Loucy (cell line): Measurements from ENCODE around the gene CYP21A2.

Experiments
- H2AFZ ChIP-seq: fragments of 200-600 bp; sonication (generic); 2 replicates; pipeline ENCODE4 v1.6.0; 2016; ENCODE audit warnings: antibody characterized with exemption, mild to moderate bottlenecking, low read length, moderate library complexity
- H3F3A ChIP-seq: fragments of 200-600 bp; 2 replicates; pipeline ENCODE4 v1.6.0; 2016; ENCODE audit warnings: antibody characterized with exemption, low read depth, mild to moderate bottlenecking
- H3K27me3 ChIP-seq: fragments of 200-600 bp; sonication (generic); 2 replicates; pipeline ENCODE4 v1.6.1; 2014; ENCODE audit warnings: low read length, mild to moderate bottlenecking; ENCODE audit not compliant: insufficient read depth, poor library complexity, severe bottlenecking
- H3K36me3 ChIP-seq: fragments of 200-600 bp; sonication (generic); 2 replicates; pipeline ENCODE4 v1.6.1; 2016; ENCODE audit warnings: low read length; ENCODE audit not compliant: insufficient read depth
- H3K4me1 ChIP-seq: fragments of 200-600 bp; sonication (generic); 2 replicates; pipeline ENCODE4 v1.5.1; 2014; ENCODE audit warnings: low read length, mild to moderate bottlenecking; ENCODE audit not compliant: insufficient read depth, poor library complexity, severe bottlenecking
- H3K4me2 ChIP-seq: fragments of 200-600 bp; sonication (generic); 2 replicates; pipeline ENCODE4 v1.6.0; 2014; ENCODE audit warnings: antibody characterized with exemption, low read length, low read depth, mild to moderate bottlenecking; ENCODE audit not compliant: poor library complexity, severe bottlenecking
- H3K4me3 ChIP-seq: fragments of 200-600 bp; sonication (generic); 2 replicates; pipeline ENCODE4 v1.5.1; 2014; ENCODE audit warnings: low read length, mild to moderate bottlenecking, mixed read lengths; ENCODE audit not compliant: poor library complexity, severe bottlenecking
- H3K79me2 ChIP-seq: fragments of 200-600 bp; sonication (generic); 2 replicates; pipeline ENCODE4 v1.6.1; 2014; ENCODE audit warnings: low read length; ENCODE audit not compliant: insufficient read depth
- H3K9ac ChIP-seq: fragments of 200-600 bp; sonication (generic); 2 replicates; pipeline ENCODE4 v1.6.0; 2014; ENCODE audit warnings: mild to moderate bottlenecking, low read depth, low read length, moderate library complexity; ENCODE audit not compliant: poor library complexity, severe bottlenecking
- H3K9me2 ChIP-seq: fragments of 200-600 bp; sonication (generic); replicated peaks from 2 replicates; pipeline ENCODE4 v1.6.1; 2016; ENCODE audit warnings: low read depth, low read length, mixed read lengths
- H3K9me3 ChIP-seq: fragments of 200-600 bp; sonication (generic); 2 replicates; pipeline ENCODE4 v1.6.1; 2014; ENCODE audit warnings: mild to moderate bottlenecking, antibody characterized with exemption, low read length, low read depth; ENCODE audit not compliant: insufficient read depth
- H4K20me1 ChIP-seq: fragments of 200-600 bp; sonication (generic); 2 replicates; pipeline ENCODE4 v1.6.0; 2014; ENCODE audit warnings: antibody characterized with exemption, low read length, mild to moderate bottlenecking; ENCODE audit not compliant: insufficient read depth, poor library complexity, severe bottlenecking
- EZH2phosphoT487 ChIP-seq: fragments of 200-600 bp; IDR thresholded peaks from 2 replicates; pipeline ENCODE4 v1.6.1; 2018; ENCODE audit warnings: antibody characterized with exemption, mild to moderate bottlenecking, moderate library complexity, borderline replicate concordance
- TF ChIP-seq, protein P1 (sequence below): fragments of 200-600 bp; sonication (generic); conservative IDR thresholded peaks from 2 replicates; pipeline ENCODE4 v1.5.1; 2014; ENCODE audit warnings: mild to moderate bottlenecking, antibody characterized with exemption, low read length

CYP21A2 gene

DNA sequence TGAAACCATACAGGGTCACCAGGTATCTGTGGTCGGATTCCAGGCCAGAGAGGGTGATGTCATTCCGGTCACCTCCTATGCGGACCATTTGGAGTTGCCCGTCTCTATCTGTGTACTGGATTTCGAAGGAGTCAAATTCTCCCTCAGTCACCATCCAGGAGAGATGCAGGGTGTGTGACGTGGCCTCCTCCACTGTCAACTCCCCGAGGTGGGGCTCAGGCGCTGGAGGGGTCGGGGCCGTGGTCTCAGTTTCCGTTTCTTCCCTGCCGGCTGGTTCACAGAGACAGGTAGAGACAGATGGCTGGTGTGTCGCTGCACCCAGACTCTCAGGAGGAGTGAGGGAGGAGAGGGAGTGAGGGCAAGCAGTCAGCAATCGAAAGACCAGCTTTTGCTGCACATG, 30.7 kb downstream of the CYP21A2 start:
- H3K9ac ChIP-seq = no peak overlapping the region
- no peak overlapping the region for H2AFZ ChIP-seq
- H3K36me3 ChIP-seq = no peaks in the 10 kb centered on the region
- no peak overlapping the region for H3K4me3 ChIP-seq
- H3K9me3 ChIP-seq = no peaks in the 10 kb centered on the region
- no peaks in the 10 kb centered on the region for H3K4me1 ChIP-seq
- H3K4me2 ChIP-seq = no peak overlapping the region
- H3K27me3 ChIP-seq = no peaks in the 10 kb centered on the region
- no peaks in the 10 kb centered on the region for H3K79me2 ChIP-seq
- no peak for TF ChIP-seq EZH2phosphoT487
- TF ChIP-seq, protein P1, sequence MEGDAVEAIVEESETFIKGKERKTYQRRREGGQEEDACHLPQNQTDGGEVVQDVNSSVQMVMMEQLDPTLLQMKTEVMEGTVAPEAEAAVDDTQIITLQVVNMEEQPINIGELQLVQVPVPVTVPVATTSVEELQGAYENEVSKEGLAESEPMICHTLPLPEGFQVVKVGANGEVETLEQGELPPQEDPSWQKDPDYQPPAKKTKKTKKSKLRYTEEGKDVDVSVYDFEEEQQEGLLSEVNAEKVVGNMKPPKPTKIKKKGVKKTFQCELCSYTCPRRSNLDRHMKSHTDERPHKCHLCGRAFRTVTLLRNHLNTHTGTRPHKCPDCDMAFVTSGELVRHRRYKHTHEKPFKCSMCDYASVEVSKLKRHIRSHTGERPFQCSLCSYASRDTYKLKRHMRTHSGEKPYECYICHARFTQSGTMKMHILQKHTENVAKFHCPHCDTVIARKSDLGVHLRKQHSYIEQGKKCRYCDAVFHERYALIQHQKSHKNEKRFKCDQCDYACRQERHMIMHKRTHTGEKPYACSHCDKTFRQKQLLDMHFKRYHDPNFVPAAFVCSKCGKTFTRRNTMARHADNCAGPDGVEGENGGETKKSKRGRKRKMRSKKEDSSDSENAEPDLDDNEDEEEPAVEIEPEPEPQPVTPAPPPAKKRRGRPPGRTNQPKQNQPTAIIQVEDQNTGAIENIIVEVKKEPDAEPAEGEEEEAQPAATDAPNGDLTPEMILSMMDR = no peak
- no peaks in the 10 kb centered on the region for H4K20me1 ChIP-seq
- H3F3A ChIP-seq = no peaks in the 10 kb centered on the region
- no peaks in the 10 kb centered on the region for H3K9me2 ChIP-seq

DNA sequence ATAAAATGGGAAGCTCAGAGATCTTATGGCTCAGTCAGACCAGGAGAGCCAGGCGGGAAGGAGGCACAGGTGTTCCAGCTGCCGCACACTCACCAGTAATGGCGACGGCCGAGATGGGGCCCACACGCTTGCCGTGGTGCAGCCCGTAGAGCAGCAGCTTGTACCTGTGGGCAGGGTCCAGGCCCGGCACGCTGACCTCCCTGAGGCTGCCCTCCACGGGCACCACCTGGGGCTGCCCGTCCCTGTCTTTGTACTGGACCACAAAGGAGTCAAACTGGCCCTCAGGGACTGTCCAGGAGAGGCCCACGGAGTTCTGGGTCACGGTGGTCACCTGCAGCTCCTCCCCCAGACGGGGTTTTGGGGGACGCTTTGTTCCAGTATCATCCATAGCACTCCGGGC, 31.2 kb downstream of the CYP21A2 start:
- no peaks in the 10 kb centered on the region for H3F3A ChIP-seq
- H3K4me3 ChIP-seq = no peak overlapping the region
- no peak for TF ChIP-seq EZH2phosphoT487
- H3K36me3 ChIP-seq = no peaks in the 10 kb centered on the region
- no peaks in the 10 kb centered on the region for H3K79me2 ChIP-seq
- no peaks in the 10 kb centered on the region for H3K9me2 ChIP-seq
- no peaks in the 10 kb centered on the region for H3K9me3 ChIP-seq
- no peak overlapping the region for H3K9ac ChIP-seq
- no peaks in the 10 kb centered on the region for H3K27me3 ChIP-seq
- no peak overlapping the region for H2AFZ ChIP-seq
- no peaks in the 10 kb centered on the region for H3K4me1 ChIP-seq
- no peak overlapping the region for H3K4me2 ChIP-seq
- H4K20me1 ChIP-seq = no peaks in the 10 kb centered on the region

DNA sequence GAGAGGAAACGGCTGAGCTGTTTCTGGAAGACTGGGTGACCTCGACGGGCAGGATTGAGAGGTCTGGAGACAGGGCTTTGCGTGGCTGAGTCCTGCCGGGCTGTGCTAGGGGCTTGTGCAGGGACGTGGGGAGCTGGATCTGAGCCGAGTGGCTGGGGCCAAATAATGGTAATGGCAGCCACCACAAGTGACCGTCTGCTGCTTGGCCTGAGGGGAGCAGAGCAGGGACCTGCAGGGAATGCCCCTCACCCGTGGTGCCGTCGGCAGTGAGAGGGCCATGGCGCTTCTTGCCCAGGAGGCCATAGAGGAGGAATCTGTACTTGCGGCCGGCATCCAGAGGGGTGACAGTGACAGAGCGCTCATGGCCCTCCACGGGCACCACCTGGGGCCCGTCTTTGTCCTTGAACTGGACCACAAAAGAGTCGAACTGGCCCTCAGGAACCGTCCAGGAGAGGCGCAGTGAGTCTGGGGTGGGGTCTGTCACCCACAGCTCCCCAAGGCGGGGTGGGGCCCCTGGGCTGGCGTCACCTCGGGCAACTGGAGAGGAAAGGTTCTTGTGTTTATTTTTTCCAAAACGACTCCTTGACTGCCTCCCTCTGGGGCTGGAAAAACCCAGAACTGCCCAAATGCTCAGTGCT, 31.8 kb downstream of the CYP21A2 start:
- TF ChIP-seq, protein P1 = no peak
- TF ChIP-seq EZH2phosphoT487 = no peak
- no peak overlapping the region for H3K9ac ChIP-seq

More for the DNA sequence above, 31.8 kb downstream of the CYP21A2 start:
- no peaks in the 10 kb centered on the region for H3F3A ChIP-seq
- H3K27me3 ChIP-seq = no peaks in the 10 kb centered on the region
- H3K9me2 ChIP-seq = no peaks in the 10 kb centered on the region
- H3K9me3 ChIP-seq = no peaks in the 10 kb centered on the region
- no peaks in the 10 kb centered on the region for H3K79me2 ChIP-seq
- H2AFZ ChIP-seq = no peak overlapping the region
- no peak overlapping the region for H3K4me3 ChIP-seq
- no peaks in the 10 kb centered on the region for H4K20me1 ChIP-seq
- no peaks in the 10 kb centered on the region for H3K4me1 ChIP-seq
- no peaks in the 10 kb centered on the region for H3K36me3 ChIP-seq
- H3K4me2 ChIP-seq = no peak overlapping the region
